Measurements from ENCODE around the gene HAUS7.

Gene HAUS7

DNA sequence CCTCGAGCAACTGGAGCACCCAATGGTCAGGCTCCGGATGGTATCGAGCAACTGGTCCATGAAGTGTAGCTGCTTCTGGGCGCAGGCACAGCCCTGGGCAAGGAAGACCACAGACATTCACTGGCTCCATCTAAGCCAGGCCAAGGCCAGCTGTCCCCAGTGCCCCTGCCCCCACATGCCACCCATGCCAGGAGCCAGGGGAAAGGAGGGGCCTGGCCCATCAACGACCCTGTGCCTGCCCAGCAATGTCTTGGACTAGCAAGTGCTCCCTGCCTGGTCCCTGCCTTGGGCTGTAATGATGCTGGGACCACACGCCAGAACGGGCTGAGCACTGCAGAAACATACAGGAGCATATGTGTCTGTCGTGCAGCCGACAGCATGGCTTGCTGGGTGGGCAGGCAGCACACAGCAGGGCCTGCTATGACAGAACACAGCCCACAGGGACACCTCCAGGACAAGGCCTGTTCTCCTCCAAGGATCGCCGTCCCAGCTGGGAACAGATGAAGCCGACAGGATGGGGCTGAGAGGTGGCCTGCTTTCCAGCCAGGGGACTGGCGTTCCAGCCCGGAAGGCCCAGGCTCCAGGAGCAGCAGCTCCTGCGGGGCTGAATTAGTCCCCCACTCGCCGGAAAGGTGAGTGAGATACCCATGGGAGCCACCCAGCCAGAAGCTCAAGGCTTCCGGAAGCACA lies 13.1 kb downstream of the HAUS7 start:
- DNase-seq (ENCODE audit: low spot score), result no peak

- no peak for DNase-seq (ENCODE audit: low spot score)
Measured at GRCh38 chrX:153456704-153457103, 13.7 kb downstream of the HAUS7 start.

- no peak for DNase-seq (ENCODE audit: low spot score)
Measured at GRCh38 chrX:153456161-153456560, 14.2 kb downstream of the HAUS7 start.

- no peak for DNase-seq (ENCODE audit: low spot score)
Measured at GRCh38 chrX:153455571-153455970, 14.8 kb downstream of the HAUS7 start.

DNA sequence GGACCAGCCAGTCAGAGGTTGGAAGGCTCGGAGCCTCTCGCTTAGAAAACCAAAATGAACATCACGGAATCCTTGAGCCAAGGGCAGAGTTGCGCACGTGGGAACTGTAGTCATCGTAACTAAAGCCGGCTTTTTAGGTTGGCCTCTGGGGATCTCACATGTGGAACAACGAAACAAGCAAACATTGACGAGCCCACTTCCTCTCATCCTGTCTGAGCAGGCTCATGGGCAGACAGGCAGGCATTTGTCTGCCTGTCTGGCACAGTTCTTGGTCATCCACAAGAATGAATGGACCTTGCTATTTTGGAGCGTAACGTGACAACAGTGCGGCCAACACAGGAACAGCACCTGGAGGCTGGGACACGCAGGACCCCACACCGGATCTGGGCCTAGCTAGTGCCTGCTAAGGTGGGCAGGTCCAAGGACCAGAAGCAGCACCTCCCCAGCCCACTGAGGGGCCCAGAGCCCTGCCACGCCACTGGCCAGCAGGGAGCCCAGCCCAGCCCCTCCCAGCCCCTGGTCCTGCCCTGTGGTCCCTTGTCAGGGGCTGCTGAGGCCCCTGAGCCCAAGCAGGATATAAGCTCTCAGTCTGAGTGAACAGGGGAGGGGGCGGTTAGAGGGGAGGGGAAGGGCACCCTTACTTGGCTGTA lies 15.3 kb downstream of the HAUS7 start:
- no peak for DNase-seq (ENCODE audit: low spot score)

DNA sequence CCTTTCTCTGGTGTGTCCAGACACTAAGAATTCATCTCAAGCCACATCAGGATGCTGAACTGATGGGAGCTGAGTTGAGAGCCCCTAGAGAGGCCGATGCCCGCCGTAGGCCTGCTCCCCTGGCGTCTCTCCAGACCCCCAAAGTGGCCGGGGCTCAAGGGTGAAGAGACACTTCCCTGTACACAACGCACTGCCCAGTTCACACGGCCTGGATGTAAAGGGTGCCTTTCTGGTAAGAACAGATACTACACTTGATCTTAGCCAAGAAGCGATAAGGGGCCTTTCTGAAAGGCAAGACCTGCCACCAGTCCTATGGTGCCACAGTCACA lies 19.5 kb downstream of the HAUS7 start:
- no peak for DNase-seq (ENCODE audit: low spot score)

- no peak for DNase-seq (ENCODE audit: low spot score)
Measured at GRCh38 chrX:153450114-153450948, 20.0 kb downstream of the HAUS7 start.

DNA sequence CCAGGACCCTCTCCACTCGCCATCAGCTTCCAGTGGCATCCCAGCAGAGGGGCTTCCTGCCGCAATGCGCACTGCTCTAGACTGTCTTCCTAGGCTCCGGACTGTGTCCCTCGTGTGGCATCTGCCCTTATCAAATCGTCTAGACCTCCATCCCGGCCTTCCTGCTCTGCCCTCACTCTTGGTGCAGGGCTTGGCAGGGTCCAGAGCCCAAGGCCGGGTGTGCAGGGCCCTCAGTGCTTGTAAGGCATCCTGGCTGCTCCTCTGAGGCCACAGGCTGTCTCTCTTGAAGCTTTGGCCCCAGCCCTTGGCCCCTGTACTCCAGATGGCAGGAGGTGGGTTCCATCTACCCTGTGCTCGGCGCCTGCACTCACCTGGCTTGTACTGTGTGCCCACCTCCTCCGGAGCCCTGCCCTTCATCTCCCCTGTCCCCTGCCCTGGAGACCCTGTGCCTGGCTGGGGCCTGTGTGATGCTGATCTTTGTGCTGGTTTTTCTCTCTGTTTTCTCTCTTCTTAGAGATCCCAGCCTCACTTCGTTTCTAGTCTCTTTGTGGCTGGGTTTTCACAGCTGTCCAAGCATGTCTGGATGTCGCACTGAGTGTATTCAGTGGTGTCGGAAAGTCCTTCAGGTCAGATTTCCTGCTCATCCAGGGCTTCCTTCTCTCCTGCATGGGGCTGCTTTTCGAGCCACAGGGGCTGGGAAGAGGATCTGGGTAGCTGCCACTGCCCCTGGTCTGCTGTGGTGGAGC lies 20.8 kb downstream of the HAUS7 start:
- DNase-seq (ENCODE audit: low spot score), result no peak

DNA sequence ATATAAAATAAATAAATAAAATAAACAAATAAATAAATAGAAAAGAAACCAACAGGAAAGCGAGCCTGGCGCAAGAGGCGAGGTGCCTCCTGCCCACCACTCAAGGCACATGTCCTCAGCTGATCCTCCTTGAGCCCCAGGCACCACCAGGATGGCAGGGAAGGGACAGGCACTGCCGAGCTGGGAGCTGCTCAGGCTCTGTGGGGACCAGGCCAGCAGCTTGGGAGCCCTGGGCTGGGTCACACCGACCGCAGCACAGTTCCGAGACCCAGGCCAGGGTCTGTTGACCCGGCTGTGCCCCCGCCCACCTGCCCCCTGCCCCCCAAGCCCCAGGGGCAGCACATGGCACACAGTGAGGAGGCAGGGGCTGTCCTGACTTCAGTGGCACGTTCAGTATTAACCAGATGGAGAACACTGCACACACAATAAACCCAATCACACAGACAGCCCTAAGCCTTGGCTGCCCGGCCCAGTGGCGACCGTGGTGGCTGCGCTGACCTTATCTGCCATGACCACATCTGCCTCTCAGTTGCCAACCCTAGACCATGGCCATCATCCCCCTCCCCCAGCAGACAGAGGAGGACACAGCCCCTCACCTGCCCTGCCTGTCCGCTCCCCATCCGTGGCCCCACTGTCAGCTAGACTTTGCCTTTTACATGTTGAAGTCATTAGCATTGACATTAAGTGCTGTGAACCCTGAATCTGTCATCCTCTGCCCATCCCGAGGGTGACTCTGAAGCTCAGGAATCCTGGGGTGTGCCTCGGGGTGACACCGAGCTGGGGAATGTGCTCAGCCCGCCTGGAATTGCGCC lies 21.6 kb downstream of the HAUS7 start:
- no peak for DNase-seq (ENCODE audit: low spot score)

- no peak for DNase-seq (ENCODE audit: low spot score)
Measured at GRCh38 chrX:153447581-153447960, 22.8 kb downstream of the HAUS7 start.

GRCh38 chrX:153446950-153447580 lies 23.3 kb downstream of the HAUS7 start:
- no peak for DNase-seq (ENCODE audit: low spot score)

GRCh38 chrX:153446636-153446936 lies 23.8 kb downstream of the HAUS7 start:
- DNase-seq (ENCODE audit: low spot score), result no peak

DNA sequence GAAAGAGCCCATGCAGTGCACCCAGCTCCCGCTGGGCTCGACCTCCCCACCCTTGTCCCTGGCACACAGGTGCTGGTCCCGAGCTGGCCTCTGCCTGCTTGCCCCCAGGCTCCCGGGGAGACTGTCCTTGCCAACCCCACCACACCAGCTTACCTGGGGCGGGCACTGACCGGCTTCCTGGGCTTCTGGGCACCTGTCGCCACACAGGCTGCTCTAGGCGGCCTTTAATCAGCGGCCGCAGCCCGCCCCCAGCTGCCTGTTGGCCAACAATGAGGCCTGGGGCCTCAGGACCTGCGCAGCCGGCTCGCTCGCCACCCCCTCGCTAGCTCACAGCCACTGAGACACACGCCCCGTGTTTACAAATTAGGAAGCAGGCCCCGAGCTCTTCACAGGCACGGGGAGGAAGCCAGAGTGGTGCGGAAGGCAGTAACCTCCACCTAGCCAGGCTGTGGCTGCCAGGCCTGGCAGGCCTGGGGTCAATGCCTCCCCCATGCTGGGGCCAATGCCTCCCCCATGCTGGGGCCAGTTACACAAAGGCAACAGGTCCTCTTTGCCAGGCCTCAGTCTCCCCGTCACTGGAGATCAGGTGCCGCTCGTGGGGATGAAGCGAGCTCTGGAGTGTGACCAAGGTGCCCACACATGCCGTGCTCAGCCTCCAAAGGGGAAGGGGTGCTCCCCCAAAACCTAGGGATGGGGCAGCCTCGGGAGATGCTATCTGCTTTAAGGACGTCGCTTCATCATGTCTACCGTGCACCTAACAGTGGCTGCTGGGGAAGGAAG lies 24.3 kb downstream of the HAUS7 start, which contains the start of gene TREX2:
TSS of gene TREX2 (minus strand) at position 201 of the 780 bp plus-strand sequence. CDS start 626 bp downstream, outside the sequence.
- no peak for DNase-seq (ENCODE audit: low spot score)

DNA sequence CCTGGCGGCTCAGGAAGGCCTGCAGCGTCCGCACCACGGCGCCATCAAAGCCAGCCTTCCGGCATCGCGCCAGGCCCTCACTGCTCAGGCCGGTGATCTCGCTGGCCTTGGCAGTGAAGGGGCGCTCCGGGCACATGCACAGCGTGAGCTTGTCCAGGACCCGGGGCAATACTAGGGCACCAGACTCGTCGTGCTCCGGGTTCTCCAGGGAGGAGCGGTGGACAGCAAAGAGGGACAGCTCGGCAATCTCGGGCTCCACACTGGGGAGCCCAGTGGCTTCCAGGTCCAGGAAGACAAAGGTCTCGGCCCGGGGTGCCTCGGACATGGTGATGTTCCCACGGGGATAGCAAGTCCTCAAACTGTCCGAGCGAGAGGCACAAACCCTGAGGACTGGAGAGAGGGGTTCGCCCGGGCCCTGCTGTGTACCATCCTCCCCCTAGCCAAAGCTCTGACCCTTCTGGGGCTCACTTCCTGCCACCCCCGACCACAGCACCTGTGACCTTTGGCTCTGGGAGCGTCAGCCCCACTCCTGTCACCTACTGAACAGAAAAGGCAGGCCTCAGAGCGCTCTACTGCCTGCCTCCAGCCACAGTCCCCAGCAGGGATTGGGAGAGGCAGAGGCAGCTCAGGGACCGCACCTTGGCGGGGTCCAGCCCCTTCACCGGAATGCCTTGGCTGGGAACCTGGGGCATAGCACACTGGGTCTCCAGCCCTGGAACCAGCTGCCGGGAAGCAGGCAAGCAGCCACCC lies 25.1 kb downstream of the HAUS7 start:
- DNase-seq (ENCODE audit: low spot score), result no peak

DNA sequence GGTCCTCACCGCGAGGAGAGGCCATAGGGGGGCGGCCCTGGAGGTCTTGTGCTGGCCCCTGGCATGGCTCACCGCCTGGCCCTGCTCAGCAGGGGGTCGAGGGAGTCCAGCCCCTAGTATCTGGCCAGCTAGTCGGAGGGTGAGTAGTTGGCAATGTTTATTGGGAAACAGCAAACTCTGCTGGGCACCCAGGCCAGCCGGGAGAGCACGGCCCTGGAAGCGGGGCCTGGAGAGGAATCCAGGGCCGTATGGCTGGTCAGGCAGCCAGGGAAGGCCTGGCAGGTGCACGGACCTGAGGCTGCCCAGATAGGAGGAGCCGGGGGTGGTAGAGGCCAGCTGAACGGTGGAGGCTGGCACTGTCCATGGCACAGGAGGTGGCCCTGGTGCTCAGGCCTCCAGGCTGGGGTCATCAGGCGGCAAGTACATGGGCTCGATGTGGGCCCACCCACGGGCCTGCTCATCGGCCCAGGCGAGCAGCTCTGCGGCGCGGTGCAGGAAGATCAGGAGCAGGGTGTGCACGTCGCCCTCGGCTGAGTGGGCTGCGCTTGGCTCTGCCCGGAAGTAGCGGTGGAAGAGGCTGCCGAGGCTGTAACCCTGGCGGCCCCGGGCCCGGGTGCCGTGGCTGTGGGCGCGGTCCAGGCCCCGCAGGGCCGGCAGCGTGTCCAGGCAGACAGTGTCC lies 25.9 kb downstream of the HAUS7 start:
- DNase-seq (ENCODE audit: low spot score), result no peak

GRCh38 chrX:153443476-153444332 lies 26.7 kb downstream of the HAUS7 start:
- no peak for DNase-seq (ENCODE audit: low spot score)

DNA sequence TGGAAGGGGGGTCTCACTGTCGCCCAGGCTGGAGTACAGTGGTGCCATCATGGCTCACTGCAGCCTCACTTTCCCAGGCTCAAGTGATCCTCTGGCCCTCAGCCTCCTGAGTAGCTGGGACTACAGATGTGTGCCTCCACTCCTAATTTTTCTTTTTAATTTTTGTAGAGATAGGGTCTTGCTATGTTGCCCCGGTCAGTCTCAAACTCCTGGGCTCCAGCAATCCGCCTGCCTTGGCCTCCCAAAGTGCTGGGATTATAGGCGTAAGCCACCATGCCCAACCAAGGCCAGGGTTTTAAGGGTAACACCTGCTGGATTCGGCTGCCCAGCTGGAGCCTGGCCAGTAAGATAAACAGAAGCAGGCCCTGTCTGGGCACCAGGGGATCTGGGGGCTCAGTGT lies 27.9 kb downstream of the HAUS7 start:
- DNase-seq (ENCODE audit: low spot score), result no peak

GRCh38 chrX:153441981-153442380 lies 28.4 kb downstream of the HAUS7 start:
- no peak for DNase-seq (ENCODE audit: low spot score)
